HS-5 (cell line): ENCODE measurements around the gene ATL2.
A peak's percentile ranks its signal among the peaks of the same experiment; 100 is the strongest.
"Not testable (repeated sequence)": the region's sequence is repeated elsewhere in the genome, so short reads cannot be mapped to it uniquely, and the experiment has no call there.

ENCODE experiments used
- DNase-seq: peaks from one replicate; pipeline ENCODE4 v3.0.0-alpha.2; 2012; ENCODE audit warnings: low read depth

Gene ATL2

DNA sequence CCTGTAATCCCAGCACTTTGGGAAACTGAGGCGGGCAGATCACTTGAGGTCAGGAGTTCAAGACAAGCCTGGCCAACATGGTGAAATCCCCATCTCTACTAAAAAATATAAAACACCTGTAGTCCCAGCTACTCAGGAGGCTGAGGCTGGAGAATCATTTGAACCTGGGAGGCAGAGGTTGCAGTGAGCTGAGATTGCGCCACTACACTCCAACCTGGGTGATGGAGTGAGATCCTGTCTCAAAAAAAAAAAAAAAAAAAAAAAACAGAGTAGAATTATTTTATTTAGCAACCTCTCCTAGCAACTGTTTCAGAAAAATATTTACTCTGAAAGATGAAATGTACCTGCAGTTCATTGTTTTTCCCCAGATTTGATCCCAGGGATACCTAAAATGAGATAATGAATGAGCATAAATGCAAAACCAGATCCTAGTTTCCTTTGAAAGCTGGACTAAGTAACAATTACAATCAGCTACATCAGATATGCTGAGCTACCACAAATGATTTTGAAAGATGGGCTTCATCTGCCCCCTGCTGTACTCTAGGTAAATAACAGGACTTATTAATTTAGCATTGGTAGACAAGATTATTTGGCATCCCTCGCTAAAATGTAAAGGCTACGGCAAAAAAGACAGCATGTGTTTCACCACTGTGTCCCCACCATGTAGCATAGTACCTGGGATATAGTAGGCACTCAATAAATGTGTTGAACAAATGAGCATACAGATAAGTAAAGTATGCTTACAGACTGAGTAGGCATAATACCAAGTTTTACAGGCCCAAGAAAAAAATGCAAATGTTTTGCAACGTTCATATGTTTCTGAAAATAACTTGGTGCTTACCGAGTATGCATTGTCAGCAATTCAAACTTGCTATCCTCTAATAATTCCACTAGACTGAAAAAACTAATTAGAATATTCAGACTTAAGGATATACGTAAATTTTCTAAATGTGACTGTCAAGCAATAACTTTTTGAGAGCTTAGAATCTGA is 102.5 kb downstream of the ATL2 start:
- peak; percentile 70 for DNase-seq

DNA sequence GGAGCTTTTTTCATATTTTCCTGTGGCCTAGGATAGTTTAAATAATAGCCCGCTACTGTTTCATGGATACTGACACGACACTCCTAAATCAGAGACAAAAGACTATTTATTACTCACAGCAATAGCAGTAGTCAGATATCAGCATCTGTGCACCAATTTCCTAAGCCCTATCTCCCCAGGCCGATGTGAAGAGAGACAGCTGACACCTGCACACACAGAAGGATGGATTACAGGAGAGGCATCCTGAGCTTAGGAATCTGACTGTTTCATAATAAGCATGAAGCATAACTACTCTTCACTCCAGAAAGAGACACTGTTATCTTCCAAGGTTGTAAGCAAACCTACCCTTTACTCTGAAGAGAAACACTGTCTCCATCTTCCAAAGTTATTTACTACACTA is 105.4 kb downstream of the ATL2 start:
- no peak for DNase-seq

DNA sequence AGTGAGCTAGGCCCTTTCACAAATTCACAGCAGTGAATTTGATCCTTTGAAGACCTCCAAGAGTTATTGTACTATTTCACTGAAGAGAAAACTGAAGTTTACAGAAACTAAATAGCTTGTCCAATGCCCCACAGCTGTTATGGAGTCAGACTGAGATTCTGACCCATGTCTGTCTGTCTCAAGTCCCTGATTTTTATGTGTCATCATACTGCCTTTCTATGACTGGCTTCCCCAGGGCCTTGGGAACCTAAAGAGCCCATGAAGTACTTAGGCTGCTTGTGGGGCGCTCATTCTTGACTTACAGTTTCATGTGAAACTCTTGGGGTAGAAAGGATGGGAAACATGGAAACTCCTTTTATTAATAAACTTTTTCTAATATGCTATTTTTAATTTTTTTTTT is 107.7 kb downstream of the ATL2 start:
- no peak for DNase-seq

DNA sequence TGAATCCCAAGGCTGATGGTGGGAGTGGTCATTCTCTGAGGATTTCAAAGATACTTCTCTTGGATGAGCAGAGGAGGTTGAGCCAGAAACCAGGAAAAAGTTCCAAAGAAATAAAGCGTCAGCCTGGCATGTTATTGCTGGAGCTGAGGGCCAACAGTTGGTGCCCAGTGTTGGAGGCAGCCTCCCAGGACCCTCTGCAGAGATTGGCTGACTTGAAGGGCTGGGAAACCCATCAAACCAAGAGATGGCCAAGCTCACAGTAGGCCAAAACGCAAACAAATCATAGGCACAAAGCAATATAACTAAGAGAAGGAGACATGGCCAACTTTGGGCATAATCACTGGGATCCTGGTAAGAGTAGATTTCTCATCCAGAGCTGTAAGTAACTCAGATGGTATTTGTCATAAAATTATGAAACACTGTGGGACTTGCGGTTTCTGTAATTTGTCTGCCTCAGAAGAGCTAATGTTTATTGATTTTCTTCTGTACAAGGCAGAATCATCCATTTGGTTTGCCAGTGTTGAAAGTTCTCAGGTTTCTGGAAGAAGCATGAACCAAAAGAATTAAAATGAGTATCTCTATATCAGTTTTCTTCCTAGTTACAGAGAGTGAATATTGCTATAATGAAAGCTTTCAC is 108.3 kb downstream of the ATL2 start:
- peak; percentile 36 for DNase-seq

DNA sequence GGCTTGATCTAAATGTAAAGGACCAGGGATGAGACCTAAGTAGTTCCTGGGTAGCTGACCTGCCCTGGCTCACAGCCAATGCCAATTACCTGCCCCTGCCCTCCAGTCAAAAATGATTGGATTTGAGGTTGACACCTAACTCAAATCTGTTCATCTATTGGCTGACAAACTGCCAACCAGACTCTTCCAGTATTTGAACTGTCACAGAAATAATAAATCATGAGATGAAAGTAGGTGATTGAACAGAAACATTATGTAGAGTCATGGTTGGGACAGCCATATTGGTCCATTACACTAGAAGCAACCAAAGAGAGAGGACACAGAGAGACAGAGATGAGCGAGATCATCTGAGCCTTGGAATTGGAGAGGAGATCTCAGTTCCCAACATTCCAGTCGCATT is 109.1 kb downstream of the ATL2 start:
- DNase-seq, result no peak

DNA sequence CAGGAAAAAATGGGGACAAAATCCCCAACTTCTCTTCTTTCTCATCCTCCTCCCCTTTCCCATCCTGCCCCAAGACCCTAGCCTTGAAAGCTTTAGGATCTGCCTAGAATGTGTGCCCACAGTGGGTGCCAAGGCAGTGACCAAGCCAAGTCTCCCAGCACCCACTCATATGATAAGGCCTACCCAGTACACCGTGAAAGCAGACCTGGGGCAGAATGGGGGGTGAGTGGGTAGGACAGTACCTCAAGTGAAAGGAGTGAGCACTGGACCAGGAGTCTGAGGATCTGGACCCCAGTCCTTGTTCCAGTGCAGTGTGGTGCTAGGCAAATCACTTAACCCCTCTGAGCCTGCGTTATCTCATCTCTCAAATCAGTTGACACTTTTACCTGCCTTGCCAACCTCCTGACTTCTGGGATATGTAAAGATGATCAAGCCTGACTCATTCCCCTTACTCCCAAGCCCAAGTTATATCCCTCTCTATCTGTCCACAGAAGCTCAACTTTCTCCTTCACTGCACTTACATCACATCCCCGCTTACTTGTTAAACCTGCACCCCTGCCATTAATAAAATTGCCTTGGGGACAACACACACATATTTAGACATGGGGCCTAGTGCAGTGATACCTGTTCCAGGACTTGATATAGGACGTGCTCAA is 109.7 kb downstream of the ATL2 start:
- no peak for DNase-seq

DNA sequence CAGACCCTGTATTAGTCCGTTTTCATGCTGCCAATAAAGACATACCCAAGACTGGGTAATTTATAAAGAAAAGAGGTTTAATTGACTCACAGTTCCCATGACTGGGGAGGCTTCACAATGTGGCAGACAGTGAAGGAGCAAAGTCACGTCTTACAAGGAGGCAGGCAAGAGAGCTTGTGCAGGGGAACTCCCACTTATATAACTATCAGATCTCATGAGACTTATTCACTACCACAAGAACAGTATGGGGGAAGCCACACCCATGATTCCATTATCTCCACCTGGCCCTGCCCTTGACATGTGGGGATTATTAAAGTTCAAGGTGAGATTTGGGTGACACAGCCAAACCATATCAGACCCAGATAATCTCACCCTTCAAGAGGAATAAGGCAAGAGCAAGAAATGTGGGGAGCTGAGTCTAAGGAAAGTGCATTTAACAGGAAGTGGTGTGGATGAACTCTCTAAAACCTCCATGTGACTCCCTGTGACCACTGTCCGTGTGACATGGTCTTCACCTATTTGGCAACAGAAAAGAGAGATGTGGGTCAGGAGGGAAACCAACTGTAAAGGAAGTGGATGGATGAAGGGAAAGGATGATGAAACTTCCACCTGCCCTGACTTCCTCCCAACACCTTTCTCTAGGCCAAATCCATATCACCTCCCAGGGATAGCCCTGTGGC is 110.6 kb downstream of the ATL2 start:
- no peak for DNase-seq

DNA sequence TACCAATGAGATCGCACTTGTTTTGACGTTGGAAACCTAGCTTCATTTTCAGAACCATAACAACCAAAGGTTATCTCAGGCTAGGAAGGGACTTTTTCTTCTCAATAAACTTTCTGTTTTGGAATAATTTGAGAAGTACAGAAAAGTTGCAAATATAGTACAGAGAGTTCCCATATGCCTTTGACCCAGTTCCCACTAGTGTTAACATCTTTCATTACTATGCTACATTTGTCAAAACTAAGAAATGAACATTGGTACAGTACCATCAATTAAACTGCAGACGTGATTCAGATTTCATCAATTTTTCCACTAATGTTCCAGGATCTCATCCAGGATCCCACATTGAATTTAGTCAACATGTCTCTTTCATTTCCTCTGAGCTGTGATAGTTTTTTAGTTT is 111.6 kb downstream of the ATL2 start:
- DNase-seq, result no peak

DNA sequence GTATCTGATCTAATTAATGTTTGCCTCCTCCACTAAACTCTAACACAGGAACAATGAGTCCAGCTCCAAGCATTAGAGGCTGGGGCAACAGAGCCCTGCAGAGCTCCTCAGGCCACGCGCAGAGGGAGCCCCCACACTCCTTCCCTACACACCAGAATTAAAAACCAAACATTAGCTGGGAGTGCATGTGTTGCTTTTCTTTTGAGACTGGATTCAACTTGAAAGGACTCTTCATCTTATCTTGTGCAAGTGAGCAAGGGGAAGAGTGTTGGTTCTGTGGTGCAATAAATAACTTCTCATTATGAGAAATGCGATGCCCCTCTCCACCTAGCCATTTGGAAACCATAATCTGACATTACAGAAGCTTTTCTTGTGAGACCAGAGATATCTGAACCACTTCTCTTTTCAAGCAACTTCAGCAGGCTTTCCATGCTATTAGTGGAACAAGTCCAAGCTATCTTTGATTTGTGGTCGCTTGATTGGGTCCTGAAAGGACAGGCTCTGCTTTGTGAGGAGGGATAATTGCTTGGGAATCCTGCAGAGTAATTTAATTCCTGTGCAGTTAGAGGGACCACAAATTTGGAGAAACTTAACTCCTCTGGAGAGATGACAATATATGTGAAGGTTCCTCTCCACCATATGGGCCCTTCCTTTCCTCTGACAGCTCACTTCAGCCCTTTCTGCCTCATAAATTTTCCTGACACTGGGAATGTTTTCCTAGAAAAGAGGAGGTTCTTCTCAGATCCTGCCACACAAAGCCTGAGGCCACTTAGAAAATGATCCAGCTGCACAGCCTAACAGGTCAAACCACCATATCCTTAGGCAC is 112.5 kb downstream of the ATL2 start:
- no peak for DNase-seq

DNA sequence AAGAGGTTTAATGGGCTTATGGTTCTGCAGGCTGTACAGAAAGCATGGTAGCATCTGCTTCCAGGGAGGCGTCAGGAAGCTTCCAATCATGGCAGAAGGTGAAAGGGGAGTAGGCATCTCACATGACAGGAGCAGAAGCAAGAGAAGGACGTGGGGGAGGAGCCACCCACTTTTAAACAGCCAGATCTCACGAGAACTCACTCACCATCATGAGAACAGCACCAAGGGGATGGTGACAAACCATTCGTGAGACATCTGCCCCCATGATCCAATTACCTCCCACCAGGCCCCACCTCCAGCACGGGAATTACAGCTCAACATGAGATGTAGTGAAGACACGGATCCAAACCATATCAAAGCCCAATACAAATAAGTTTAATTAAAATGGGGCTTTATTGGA is 113.8 kb downstream of the ATL2 start:
- DNase-seq, result no peak

DNA sequence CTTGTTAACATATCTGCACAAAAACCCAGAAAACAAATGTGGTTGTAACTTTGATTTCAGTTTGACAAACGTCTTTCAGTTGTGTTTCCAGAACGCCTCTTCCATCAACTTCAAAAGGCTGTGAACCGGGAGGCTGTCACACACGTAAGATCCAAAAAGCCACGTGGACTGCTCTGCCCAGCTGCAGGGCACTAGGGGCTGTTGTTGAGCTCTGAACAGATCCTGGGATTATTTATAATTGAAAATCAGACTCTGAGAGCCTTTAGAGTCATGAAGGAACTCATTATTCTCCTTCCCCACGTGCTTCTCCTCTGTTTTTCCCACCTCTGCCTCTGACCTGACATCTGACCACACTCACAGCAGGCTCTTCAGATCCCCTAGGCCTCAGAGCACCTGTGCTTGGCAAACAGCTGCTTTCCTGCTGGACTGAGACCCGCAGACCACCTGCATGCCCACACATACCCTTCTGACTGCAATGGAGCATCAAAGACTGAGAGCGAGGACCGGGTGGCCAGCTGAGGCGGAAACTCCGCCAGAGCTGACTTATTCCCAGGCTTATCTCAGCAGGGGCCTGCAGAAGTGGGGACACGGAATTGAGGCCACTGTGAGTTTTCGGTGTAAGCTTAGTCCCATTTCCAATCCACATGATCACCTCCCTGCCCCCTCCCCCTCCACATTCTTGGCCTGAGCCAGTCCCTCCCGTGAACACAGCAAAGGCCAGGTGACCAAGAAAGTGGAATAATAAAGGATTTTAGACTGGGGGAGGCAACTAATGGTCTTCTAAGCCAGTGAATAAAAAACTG is 114.8 kb downstream of the ATL2 start:
- no peak for DNase-seq

DNA sequence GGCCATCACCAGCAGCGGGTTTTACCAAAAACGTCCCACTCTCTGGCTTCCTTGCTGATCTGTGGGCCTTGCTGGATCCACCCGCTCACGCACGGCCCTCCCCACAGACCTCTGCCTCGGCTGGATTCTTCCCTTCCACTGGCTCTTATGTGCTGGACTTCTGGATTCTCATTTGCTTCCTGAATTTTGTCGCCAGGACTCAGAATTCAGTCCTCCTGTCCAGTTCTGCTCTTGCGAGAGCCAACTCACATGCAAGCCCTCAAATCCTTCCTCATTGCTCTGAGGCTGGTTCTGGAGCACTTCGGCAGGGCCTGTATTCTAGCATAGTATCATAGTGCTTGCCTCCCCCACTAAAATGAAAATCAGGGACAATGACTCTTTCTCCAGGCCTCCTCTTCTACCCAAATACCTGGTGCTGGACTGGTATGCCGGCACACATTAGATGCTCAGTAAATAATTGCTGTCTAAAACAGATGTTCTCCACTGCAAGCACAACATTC is 115.5 kb downstream of the ATL2 start:
- no peak for DNase-seq

DNA sequence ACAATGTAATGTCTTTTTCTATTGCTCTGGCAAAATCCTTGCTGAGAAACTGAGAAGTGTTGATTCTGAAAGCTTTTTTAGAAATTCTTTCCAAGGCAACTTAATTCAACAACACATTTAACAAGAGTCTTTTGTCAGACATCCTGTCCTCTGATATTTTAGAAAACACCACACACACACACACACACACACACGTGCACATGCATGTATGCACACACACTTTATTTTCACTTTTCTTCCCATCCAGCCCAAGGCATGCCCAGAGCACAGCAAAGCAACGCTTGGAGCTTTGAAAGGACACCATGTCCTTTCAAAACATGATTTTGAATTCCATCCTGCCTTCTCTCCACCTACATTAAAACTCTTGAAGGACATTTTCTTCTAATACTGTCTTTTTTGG is 116.1 kb downstream of the ATL2 start:
- no peak for DNase-seq

DNA sequence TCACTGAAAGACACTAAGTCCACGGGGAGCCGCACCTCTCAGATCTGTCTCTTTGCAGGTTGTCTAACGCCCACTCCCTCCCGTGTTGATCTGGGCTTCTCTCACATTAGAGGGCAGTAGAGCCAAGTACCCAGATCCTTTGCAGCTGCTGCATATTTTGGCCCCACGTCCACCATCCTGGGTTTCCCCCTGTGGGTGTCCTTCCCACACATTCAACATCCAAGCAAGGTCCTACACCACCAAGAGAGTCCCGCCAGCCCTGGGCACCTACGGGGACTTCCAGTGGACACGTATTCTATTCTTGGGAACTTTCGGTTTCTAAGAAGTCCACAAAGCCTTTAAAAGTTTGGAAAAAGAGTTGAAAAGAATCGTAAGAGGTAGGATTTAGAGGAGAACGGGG is 116.6 kb downstream of the ATL2 start:
- DNase-seq, result no peak

DNA sequence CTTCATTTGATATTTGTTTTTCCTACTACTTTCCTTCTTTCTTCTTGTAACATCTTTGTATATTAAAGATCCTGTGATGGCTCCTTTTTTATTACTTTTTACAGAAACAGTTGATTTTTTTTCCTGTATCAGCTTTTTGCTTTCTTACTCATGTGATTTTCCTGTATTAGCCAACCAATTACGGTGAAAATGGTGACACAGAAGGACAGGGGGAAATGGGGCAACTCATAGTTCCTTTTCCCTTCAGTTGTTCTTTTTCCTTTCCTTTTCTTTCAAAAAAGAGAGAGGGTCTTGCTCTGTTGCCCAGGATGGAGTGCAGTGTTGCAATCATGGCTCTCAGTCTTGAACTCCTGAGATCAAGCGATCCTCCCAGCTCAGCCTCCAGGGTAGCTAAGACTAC is 117.8 kb downstream of the ATL2 start:
- DNase-seq, result no peak

DNA sequence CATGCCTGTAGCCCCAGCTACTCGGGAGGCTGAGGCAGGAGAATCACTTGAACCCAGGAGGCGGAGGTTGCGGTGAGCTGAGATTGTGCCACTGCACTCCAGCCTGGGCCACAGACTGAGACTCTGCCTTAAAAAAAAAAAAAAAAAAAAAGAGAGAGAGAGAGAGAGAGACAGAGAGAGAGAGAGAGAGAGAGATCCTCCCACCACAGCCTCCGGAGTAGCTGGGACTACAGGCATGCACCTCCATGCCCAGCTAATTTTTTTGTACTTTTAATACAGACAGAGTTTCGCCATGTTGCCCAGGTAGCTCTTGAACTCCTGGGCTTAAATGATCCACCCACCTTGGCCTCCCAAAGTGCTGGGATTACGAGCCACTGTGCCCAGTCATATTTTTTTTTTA is 119.4 kb downstream of the ATL2 start:
- not testable (repeated sequence) for DNase-seq

DNA sequence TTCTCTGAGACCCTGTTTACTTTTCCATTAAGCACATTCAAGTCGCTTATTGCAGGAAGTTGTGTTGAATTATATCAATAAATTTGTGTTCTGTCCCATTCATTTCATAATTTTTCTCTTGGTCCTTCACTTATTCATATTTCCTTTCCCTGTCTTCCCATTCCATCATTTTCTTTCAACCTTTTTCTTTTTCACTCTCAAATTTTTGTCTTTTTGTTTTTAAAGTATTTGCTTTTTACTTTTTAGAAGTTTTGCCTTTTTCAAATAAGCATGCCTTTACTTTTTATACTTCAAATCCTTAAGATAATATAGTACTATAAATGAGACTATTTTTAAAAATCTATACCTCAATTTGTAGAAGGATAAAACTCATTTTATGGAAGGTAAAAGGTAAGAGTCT is 120.5 kb downstream of the ATL2 start:
- DNase-seq, result no peak

DNA sequence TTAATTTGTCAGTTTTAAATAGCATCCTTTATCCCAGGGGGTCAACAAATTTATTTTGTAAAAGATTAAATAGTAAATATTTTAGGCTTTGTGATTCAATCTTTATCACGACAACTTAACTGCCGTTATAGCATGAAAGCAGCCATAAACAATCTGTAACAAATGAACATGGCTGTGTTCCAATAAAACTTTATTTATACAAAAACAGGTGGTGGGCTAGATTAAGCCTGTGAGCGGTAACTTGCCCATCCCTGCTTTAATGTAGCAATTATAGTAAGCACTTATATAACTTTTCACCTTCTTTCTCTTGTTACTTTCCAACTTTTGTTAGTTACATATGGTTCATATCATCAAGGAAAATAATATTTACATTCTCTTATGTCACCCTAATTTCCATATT is 121.9 kb downstream of the ATL2 start:
- no peak for DNase-seq

DNA sequence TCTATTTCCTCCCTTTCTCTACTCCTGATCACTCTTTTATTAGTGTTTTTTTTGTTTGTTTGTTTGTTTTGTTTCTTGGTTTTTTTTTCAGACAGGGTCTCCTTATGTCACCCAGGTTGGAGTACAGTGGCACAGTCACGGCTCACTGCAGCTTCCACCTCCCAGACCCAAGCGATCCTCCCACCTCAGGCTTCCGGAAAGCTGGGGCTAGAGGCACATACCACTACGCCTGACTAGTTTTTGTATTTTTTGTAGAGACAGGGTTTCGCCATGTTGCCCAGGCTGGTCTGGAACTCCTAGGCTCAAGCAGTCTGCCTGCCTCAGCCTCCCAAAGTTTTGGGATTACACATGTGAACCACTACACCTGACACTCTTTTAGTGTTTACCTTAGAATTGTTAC is 122.3 kb downstream of the ATL2 start:
- DNase-seq, result no peak

DNA sequence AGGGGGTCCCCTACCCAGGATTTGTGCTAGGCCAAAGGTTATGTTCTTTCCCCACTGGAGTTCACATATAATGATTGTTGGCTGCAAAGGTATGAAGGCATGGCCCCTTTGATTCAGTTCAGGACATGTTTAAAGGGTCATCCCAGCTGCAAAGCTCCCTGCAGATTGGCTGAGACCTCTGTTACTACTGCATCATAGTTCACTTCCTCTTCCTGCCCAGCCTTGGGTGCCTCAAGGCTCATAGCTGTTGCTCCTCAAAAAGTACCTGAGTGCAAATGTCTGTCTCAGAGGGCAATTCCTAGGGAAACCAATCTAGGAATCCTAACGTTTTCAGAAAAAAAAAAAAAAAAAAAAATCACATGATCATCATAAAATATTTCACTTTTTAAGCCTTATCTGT is 125.1 kb downstream of the ATL2 start:
- no peak for DNase-seq

DNA sequence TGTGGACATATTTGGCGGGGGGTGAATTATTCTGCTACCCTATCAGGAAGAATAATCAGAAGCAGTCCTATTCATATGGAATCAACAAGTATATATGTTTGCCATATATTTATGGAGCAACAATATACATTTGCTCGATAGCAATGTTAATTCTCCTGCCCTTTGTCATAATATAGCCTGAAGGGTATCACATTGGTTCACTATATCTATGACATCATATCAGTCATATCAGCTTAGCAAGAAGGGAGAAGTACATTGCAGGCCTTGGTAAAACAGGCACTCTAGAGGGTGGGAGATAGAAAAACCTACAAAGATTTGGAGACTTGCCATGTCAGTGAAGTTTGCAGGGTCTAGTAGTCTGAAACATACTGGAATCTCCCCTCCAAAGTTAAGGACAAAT is 128.4 kb downstream of the ATL2 start:
- DNase-seq, result no peak
